Ascending aorta (tissue), 2 donors: Measurements from ENCODE around the gene IFNL2. TPM values are rescaled to one million over a fixed set of nuclear protein-coding genes. Genes with fewer than 3 reads are reported as not detected.
"Not testable (repeated sequence)": the region's sequence is repeated elsewhere in the genome, so short reads cannot be mapped to it uniquely, and the experiment has no call there.

Experiments used
- DNase-seq, 2 donors: peaks; one replicate each; pipeline ENCODE4 v3.0.0-alpha.2; 2019; ENCODE audit warnings: low spot score in 2 of 2
- H3K27ac ChIP-seq, 2 donors: fragments of 200-600 bp; sonication (generic); one replicate each; pipeline ENCODE4 v1.5.1; 2016 to 2017; ENCODE audit warnings: mild to moderate bottlenecking in 1 of 2
- H3K27me3 ChIP-seq: fragments of 200-600 bp; sonication (generic); one replicate; pipeline ENCODE4 v1.5.1; 2017
- H3K36me3 ChIP-seq, 2 donors: fragments of 200-600 bp; sonication (generic); one replicate each; pipeline ENCODE4 v1.5.1; 2016
- H3K4me1 ChIP-seq, 2 donors: fragments of 200-600 bp; sonication (generic); one replicate each; pipeline ENCODE4 v1.5.1; 2016 to 2017; ENCODE audit warnings: mild to moderate bottlenecking in 1 of 2
- H3K4me3 ChIP-seq, 2 donors: fragments of 200-600 bp; sonication (generic); one replicate each; pipeline ENCODE4 v1.5.1; 2016 to 2017; ENCODE audit warnings: mild to moderate bottlenecking in 1 of 2
- H3K9me3 ChIP-seq, 2 donors: fragments of 200-600 bp; sonication (generic); one replicate each; pipeline ENCODE4 v1.5.1; 2016
- CTCF ChIP-seq, 3 experiments: fragments of 200-600 bp in 2 of 3; fragments of 450-650 bp in 1 of 3; sonication (generic) in 2 of 3; IDR thresholded peaks; one replicate each; pipeline ENCODE4 v1.5.1; 2016 to 2019; ENCODE audit warnings: antibody characterized with exemption in 3 of 3, mild to moderate bottlenecking in 1 of 3, moderate library complexity in 1 of 3
- intact Hi-C: fragments of 100-400 bp; cut with DNase I; formaldehyde crosslinking; loops from one replicate; pipeline ENCODE4 v1.15.1; 2023
- total RNA-seq: library from RNA; depleted of rRNA; stranded (reverse); fragments of >200 nt; gene quantifications from one replicate; pipeline ENCODE4 v1.1.0, GENCODE V29; 2016

Gene IFNL2
- total RNA-seq, 1 donor from 2014 or later = not detected

- H3K4me1 ChIP-seq = no peaks in the 10 kb centered on the region
- intact Hi-C loops = no loop called here
- TF ChIP-seq CTCF (IDR thresholded peaks at IDR 0.05) = no peak
Measured at GRCh38 chr19:39236527-39236926, 31.7 kb upstream of the IFNL2 start.

GRCh38 chr19:39237200-39238184, 30.7 kb upstream of the IFNL2 start:
- TF ChIP-seq CTCF (IDR thresholded peaks at IDR 0.05) = no peak
- Histone ChIP-seq H3K27me3 (no peaks in the 10 kb centered on the region), H3K27ac (no peak overlapping the region), H3K36me3 (no peaks in the 10 kb centered on the region), H3K4me3 (no peak overlapping the region), H3K9me3 (no peaks in the 10 kb centered on the region), H3K4me1 (no peaks in the 10 kb centered on the region)
- intact Hi-C loops = no loop called here
- no peak for DNase-seq

More at GRCh38 chr19:39236527-39236926, 31.7 kb upstream of the IFNL2 start:
- H3K36me3 ChIP-seq = no peaks in the 10 kb centered on the region
- no peak overlapping the region for H3K4me3 ChIP-seq
- H3K9me3 ChIP-seq = no peaks in the 10 kb centered on the region
- no peaks in the 10 kb centered on the region for H3K27me3 ChIP-seq
- DNase-seq = no peak
- no peak overlapping the region for H3K27ac ChIP-seq

GRCh38 chr19:39238209-39238608, 30.0 kb upstream of the IFNL2 start:
- TF ChIP-seq CTCF (IDR thresholded peaks at IDR 0.05) = no peak
- intact Hi-C loops = no loop called here
- DNase-seq = no peak
- H3K27me3 ChIP-seq = no peaks in the 10 kb centered on the region
- no peak overlapping the region for H3K27ac ChIP-seq
- H3K4me1 ChIP-seq = no peaks in the 10 kb centered on the region
- H3K9me3 ChIP-seq = no peaks in the 10 kb centered on the region
- H3K36me3 ChIP-seq = no peaks in the 10 kb centered on the region
- H3K4me3 ChIP-seq = no peak overlapping the region

- H3K4me1 ChIP-seq = no peaks in the 10 kb centered on the region
- no peak for DNase-seq
- no peaks in the 10 kb centered on the region for H3K36me3 ChIP-seq
- no peaks in the 10 kb centered on the region for H3K9me3 ChIP-seq
- H3K27ac ChIP-seq = no peak overlapping the region
- no peak for TF ChIP-seq CTCF (IDR thresholded peaks at IDR 0.05)
- intact Hi-C loops = no loop called here
- no peak overlapping the region for H3K4me3 ChIP-seq
- no peaks in the 10 kb centered on the region for H3K27me3 ChIP-seq
Measured at GRCh38 chr19:39238944-39239343, 29.3 kb upstream of the IFNL2 start.

GRCh38 chr19:39240421-39240820, 27.8 kb upstream of the IFNL2 start:
- Histone ChIP-seq H3K27ac (no peak overlapping the region), H3K27me3 (no peaks in the 10 kb centered on the region), H3K9me3 (no peaks in the 10 kb centered on the region), H3K4me1 (no peaks in the 10 kb centered on the region), H3K36me3 (no peaks in the 10 kb centered on the region), H3K4me3 (no peak overlapping the region)
- TF ChIP-seq CTCF (IDR thresholded peaks at IDR 0.05) = no peak
- DNase-seq = no peak
- intact Hi-C loops = no loop called here

- H3K9me3 ChIP-seq, H3K27ac ChIP-seq, H3K4me3 ChIP-seq, intact Hi-C loops, DNase-seq, H3K36me3 ChIP-seq, H3K4me1 ChIP-seq: not testable (repeated sequence)
- H3K27me3 ChIP-seq = peaks cover 12% of the 10 kb centered on the region
Measured at GRCh38 chr19:39243741-39244140, 24.5 kb upstream of the IFNL2 start.

GRCh38 chr19:39244410-39245100, 23.6 kb upstream of the IFNL2 start, which contains the start of gene IFNL3:
Gene IFNL3 (minus strand): TSS chr19:39245006. CDS start chr19:39244967, 39 bp downstream.
- H3K9me3 ChIP-seq, intact Hi-C loops, DNase-seq, H3K4me3 ChIP-seq, H3K4me1 ChIP-seq, H3K27ac ChIP-seq, H3K36me3 ChIP-seq: not testable (repeated sequence)
- H3K27me3 ChIP-seq = peaks cover 12% of the 10 kb centered on the region

- DNase-seq, H3K36me3 ChIP-seq, H3K9me3 ChIP-seq, intact Hi-C loops, H3K27ac ChIP-seq, H3K4me1 ChIP-seq, H3K4me3 ChIP-seq: not testable (repeated sequence)
- peaks cover 12% of the 10 kb centered on the region for H3K27me3 ChIP-seq
Measured at GRCh38 chr19:39245166-39245565, 23.0 kb upstream of the IFNL2 start.
